Measurements from ENCODE around the gene ANKRD44. TPM values are rescaled to one million over a fixed set of nuclear protein-coding genes. Genes with fewer than 3 reads are reported as not detected.

Gene ANKRD44
- total and polyA plus RNA-seq, 12 donors: 1.1 to 20.1 (median 6.9) TPM

- TF ChIP-seq, protein P1, sequence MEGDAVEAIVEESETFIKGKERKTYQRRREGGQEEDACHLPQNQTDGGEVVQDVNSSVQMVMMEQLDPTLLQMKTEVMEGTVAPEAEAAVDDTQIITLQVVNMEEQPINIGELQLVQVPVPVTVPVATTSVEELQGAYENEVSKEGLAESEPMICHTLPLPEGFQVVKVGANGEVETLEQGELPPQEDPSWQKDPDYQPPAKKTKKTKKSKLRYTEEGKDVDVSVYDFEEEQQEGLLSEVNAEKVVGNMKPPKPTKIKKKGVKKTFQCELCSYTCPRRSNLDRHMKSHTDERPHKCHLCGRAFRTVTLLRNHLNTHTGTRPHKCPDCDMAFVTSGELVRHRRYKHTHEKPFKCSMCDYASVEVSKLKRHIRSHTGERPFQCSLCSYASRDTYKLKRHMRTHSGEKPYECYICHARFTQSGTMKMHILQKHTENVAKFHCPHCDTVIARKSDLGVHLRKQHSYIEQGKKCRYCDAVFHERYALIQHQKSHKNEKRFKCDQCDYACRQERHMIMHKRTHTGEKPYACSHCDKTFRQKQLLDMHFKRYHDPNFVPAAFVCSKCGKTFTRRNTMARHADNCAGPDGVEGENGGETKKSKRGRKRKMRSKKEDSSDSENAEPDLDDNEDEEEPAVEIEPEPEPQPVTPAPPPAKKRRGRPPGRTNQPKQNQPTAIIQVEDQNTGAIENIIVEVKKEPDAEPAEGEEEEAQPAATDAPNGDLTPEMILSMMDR (IDR thresholded peaks at IDR 0.05): no peak
- DNase-seq (no peak), ATAC-seq (peak in 1 of 8 donors; percentile 7)
- H3K4me1 ChIP-seq: peaks cover 0 to 50% (median 28%) of the 10 kb centered on the region in 9 donors
- H3K27ac ChIP-seq: peak overlapping the region in 4 of 10 donors; percentile 11 to 33 (median 24)
- intact Hi-C loops (cut with DNase I): no loop called here
- peaks cover 0 to 66% (median 0%) of the 10 kb centered on the region in 9 donors for H3K36me3 ChIP-seq
- WGBS, 2 donors: 45 to 48% methylated on average over 2 of the region's 2 CpGs
- no peaks in the 10 kb centered on the region for H3K9me3 ChIP-seq
- no peaks in the 10 kb centered on the region for H3K27me3 ChIP-seq
- H3K4me3 ChIP-seq: no peak overlapping the region
Measured at GRCh38 chr2:197077336-197077735, 233.2 kb downstream of the ANKRD44 start.

DNA sequence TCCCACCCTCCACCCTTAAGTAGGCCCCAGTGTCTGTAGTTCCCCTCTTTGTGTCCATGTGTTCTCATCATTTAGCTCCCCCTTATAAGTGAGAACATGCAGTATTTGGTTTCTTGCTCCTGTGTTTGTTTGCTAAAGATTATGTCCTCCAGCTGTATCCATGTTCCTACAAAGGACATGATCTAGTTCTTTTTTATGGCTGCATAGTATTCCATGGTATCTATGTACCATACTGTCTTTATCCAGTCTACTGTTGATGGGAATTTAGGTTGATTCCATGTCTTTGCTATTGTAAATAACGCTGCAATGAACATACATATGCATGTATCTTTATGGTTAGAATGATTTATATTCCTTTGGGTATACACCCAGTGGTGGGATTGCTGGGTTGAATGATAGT, 233.9 kb downstream of the ANKRD44 start:
- no peak overlapping the region for H3K27ac ChIP-seq
- ATAC-seq: no peak
- peaks cover 0 to 60% (median 0%) of the 10 kb centered on the region in 9 donors for H3K36me3 ChIP-seq
- no peaks in the 10 kb centered on the region for H3K27me3 ChIP-seq
- H3K4me3 ChIP-seq: no peak overlapping the region
- 0% methylated on average over 1 of the region's 1 CpG for WGBS, 2 donors
- no peak for DNase-seq
- TF ChIP-seq, protein P1 (IDR thresholded peaks at IDR 0.05): no peak
- H3K9me3 ChIP-seq: no peaks in the 10 kb centered on the region
- peaks cover 0 to 50% (median 28%) of the 10 kb centered on the region in 9 donors for H3K4me1 ChIP-seq
- intact Hi-C loops (cut with DNase I): no loop called here

DNA sequence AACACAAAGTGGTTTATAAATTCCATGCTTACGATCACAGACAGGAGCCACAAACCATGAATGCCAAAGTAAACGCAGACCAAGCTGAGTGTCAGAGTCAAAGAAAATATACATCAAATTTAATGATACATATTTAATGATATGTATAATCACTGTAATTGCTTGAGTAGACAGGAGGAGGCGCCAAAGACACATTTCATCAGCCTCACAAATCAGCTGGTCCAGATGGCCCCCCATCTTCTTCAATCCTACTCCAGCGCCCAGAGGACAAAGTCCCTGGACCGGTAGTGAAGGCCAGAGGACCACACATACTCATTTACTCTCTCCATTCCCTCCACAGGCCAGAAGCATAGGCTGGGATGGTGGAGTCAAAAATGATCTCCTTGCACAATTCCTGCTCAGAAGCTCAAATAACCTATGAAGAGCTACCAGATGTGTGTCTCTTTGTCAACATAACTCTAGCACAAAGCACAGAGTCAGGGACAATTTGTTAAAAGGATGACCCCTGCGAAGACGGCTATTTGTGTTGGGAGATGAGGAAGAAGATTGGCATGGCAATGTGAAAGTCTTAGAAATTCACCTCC, 234.7 kb downstream of the ANKRD44 start:
- ATAC-seq (no peak), DNase-seq (no peak)
- H3K9me3 ChIP-seq: no peaks in the 10 kb centered on the region
- intact Hi-C loops (cut with DNase I): no loop called here
- no peaks in the 10 kb centered on the region for H3K27me3 ChIP-seq
- TF ChIP-seq, protein P1 (IDR thresholded peaks at IDR 0.05): peak in 5 of 9 donors; percentile 10 to 31 (median 18)
- peaks cover 0 to 52% (median 0%) of the 10 kb centered on the region in 9 donors for H3K36me3 ChIP-seq
- no peak overlapping the region for H3K27ac ChIP-seq
- H3K4me3 ChIP-seq: no peak overlapping the region
- H3K4me1 ChIP-seq: peaks cover 0 to 43% (median 25%) of the 10 kb centered on the region in 9 donors
- WGBS, 2 donors: 85 to 92% methylated on average over 7 of the region's 7 CpGs

- ATAC-seq: no peak
- TF ChIP-seq, protein P1 (IDR thresholded peaks at IDR 0.05): no peak
- Histone ChIP-seq H3K4me1 (peaks cover 0 to 37% (median 19%) of the 10 kb centered on the region in 9 donors), H3K27me3 (no peaks in the 10 kb centered on the region), H3K4me3 (no peak overlapping the region), H3K27ac (peak overlapping the region in 1 of 10 donors; percentile 2), H3K9me3 (no peaks in the 10 kb centered on the region), H3K36me3 (peaks cover 0 to 46% (median 0%) of the 10 kb centered on the region in 9 donors)
- 90 to 92% methylated on average over 2 of the region's 2 CpGs for WGBS, 2 donors
- intact Hi-C loops (cut with DNase I): no loop called here
- DNase-seq: no peak
Measured at GRCh38 chr2:197075281-197075680, 235.3 kb downstream of the ANKRD44 start.
